ENCODE data around the gene PRDX2. TPM values are rescaled to one million over a fixed set of nuclear protein-coding genes. Genes with fewer than 3 reads are reported as not detected.

PRDX2 gene
- 109 and 161 TPM in 2 replicates for total RNA-seq

DNA sequence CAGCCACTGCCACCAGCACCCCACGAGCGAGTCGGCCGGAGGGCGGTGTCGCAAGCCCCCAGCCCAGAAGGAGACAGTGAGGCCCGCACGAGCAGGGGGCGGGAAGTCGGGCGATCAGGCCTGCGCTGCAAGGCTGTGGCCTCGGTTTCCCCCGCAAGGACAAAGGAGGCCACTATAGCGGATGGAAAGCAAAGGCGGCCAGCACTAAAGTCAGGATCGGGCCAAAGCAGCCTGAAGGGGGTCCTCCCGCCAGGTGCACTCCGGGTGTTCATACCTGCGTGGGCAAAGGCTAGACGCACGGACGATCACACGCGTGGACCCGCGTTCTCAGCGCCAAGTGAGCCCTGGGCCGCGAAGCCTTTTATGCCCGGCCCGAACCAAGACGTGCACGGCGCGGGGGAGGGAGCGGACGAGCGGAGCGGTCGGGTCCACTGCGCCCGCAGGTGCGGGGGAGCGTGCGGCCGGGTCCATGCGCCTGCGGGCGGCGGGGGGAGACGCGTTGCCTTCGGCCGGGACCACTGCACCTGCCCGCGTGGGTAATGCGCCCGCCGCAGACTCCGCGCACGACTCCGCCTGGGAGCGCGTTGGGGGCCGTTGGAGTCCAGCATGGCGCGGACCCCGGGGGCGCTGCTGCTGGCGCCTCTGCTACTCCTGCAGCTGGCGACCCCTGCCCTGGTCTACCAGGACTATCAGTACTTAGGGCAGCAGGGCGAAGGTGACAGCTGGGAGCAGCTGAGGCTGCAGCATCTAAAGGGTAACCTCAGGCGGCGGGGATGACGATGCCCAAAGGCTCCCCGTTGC, at the start of gene PRDX2, which contains the start of gene THSD8:
Gene PRDX2 (minus strand): TSS at position 335 of the 801 bp plus-strand sequence. CDS start 539 bp downstream, outside the sequence.
Gene THSD8 (plus strand): TSS at position 604 of the 801 bp plus-strand sequence. CDS start 3 bp downstream, at position 607.

DNA sequence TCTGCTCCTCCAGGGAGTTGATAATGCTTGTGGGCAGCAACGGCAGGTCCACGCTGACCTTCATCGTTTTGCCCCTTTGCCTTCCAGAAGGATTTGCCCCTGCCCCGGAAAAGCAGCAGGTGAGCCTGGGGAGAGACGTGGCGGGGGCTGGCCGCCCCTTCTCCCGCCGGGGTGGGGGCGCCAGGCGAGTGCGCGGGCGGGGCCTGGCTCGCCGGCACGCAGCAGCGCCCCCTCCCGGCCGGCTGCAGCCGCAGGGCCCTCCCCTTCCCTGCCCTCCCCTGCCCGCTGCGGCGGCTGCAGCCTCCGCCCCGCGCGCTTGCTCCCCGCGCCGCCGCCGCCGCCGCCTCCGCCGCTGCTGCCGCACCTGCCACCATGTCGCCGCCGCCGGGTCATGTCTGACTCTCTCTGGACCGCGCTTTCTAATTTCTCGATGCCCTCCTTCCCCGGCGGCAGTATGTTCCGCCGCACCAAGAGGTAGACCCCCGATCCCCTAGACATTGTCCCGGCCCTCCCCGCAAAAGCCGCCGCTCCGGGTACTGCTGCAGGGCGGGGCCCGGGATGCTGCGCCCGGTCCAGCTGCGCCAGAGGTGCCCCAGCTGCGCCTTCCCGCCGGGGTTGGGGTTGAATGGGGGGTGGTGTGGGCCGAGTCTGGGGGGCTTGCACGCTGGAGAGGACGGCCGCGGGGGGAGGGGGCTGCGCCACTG, 36.7 kb upstream of the PRDX2 start, which contains the start of gene MAST1:
Gene MAST1 (plus strand): TSS at position 334 of the 704 bp plus-strand sequence. CDS start 58 bp downstream, at position 392.

DNA sequence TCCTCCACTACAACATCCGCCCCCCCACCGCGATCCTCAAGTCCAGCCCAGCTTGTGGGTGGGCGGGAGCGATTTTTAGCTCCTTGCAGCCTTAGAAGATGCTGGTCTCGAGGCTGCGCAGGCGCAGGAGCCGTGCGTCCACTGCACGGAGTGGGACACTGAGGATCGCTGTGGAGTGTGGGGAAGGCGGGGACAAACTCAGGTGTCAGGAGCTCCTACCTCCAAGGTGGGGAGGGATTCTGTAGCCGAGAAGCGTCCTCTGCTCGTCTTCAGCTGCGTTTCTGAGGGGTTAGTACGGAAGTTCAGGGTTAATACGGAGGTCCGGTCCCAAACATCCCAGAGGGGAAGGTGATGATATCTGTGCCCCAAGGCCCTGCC, 33.0 kb upstream of the PRDX2 start, which contains the start of gene RTBDN:
Gene RTBDN (minus strand): TSS at position 14 of the 378 bp plus-strand sequence. CDS start 4,600 bp downstream, outside the sequence.

DNA sequence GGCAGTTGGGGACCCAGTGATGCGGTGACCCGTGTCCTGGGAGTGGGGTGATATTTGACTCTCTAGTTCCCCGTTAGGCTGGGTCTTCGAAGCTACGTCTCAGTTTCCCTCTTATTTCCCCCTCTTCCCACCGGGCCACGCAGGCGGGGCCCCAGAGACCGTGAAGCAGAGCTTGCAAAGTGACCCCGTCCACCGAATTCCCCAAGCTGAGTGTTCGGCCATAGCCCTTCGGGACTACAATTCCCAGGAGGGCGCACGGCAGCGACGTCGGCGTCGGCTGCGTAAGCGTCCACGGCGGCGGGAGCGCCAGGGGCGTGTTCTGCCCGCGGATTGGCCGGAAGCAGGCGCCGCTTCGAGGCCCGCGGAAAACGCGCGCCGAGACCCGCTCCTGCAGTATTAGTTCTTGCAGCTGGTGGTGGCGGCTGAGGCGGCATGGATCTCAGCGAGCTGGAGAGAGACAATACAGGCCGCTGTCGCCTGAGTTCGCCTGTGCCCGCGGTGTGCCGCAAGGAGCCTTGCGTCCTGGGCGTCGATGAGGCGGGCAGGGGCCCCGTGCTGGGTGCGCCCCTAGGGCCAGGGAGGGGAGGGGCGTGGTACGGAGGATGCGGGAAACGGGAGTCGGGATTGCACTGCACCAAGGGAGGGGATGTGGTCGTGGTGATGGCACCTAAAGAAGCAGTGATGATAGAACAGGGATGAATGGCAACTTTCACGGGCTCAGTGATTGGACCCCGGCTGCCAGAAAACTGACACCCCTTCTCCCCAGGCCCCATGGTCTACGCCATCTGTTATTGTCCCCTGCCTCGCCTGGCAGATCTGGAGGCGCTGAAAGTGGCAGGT, 4.9 kb upstream of the PRDX2 start, which contains the start of gene RNASEH2A:
Gene RNASEH2A (plus strand): TSS at position 343 of the 840 bp plus-strand sequence. CDS start 90 bp downstream, at position 433.

DNA sequence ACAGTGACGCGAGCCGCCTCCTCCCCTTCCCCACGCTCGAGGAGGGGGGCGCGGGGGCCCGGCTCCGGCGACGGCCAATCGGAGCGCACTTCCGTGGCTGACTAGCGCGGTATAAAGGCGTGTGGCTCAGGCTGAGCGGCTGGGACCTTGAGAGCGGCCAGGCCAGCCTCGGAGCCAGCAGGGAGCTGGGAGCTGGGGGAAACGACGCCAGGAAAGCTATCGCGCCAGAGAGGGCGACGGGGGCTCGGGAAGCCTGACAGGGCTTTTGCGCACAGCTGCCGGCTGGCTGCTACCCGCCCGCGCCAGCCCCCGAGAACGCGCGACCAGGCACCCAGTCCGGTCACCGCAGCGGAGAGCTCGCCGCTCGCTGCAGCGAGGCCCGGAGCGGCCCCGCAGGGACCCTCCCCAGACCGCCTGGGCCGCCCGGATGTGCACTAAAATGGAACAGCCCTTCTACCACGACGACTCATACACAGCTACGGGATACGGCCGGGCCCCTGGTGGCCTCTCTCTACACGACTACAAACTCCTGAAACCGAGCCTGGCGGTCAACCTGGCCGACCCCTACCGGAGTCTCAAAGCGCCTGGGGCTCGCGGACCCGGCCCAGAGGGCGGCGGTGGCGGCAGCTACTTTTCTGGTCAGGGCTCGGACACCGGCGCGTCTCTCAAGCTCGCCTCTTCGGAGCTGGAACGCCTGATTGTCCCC, 10.1 kb downstream of the PRDX2 start, which contains the start of gene JUNB:
Gene JUNB (plus strand): TSS at position 142 of the 706 bp plus-strand sequence. CDS start 286 bp downstream, at position 428.

DNA sequence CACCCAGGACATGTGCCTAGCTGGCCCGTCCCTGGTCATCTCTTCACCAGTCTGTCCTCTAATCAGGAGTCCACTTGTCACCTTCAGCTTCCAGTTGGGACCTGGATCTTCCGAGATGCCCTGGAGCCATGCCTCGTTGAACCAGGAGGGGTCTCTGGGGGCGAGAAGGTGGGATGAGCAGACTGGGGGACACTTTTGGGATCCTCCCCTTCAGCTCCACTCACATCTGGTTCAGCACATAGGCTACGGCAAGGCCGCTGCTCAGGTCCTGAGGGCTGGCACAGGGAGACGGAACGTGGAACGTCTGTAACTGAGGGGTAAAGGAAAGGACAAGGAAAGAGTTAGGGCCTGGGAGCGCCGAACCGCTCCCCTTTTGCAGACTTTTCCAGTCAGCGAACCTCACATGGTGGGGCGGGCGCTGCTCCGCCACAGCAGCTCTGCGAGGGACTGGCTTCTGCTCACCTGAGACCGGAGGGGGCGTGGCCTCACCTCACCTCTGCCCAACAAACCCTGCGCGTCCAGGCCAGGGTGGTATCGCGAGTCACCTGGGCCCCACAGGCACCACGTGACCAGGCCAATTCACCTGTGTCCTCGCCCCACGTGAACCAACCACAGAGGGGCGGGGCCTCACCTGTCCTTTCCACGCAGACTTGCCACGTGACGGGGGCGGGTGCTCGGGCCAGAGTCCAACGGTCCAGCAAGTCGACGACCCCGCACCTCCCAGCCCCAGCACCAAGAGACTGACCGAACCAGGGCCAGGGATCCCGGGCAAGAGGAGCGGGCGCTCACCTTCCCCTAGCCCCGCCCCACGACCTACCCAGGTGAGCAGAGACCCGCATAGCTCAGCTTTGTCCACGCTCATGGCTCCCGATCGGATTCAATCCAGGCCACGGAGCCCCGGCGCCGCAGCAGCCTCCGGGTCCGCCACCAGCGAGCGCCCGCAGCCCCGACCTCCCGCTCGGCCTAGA, 26.7 kb downstream of the PRDX2 start, which contains the start of gene HOOK2:
Gene HOOK2 (minus strand): TSS at position 965 of the 968 bp plus-strand sequence. CDS start 103 bp downstream, at position 862.

DNA sequence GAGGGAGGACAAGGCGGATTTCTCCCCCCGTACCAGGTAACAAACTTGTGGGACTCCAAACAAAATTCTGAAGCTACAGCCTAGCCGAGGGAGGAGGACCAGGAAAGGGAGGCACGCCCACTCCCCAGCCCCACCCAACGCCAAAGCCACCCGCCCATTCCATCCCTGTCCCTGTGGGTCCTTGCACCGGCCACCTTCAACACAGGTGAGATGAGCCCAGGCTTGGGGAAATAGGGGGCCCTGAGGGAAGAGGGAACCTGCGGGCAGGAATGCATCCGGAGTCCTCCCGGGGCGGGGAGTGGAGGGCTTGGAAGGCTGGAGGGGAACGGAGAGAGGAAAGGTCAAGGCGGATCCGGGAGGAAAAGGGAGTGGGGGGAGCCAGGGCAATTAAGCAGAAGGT, 50.0 kb downstream of the PRDX2 start, which contains the start of gene BEST2:
Gene BEST2 (plus strand): TSS at position 157 of the 400 bp plus-strand sequence. CDS start 802 bp downstream, outside the sequence.

Other genes with a start within 250 kb of the PRDX2 start
- gene ZNF490, start 191.0 kb downstream of the PRDX2 start, total RNA-seq: 7.2 and 13.3 TPM in 2 replicates
- gene ZNF791, start 190.9 kb downstream of the PRDX2 start, total RNA-seq: 12.3 and 20.9 TPM in 2 replicates
- gene MAN2B1, start 135.1 kb downstream of the PRDX2 start, total RNA-seq: 32.5 and 54.8 TPM in 2 replicates
- gene WDR83, start 135.0 kb downstream of the PRDX2 start, total RNA-seq: 8.7 and 11.6 TPM in 2 replicates
- gene DHPS, start 119.9 kb downstream of the PRDX2 start, total RNA-seq: 51.0 and 52.3 TPM in 2 replicates
- not detected in 2 replicates for gene GNG14, start 113.8 kb downstream of the PRDX2 start, total RNA-seq
- gene FBXW9, start 105.2 kb downstream of the PRDX2 start, total RNA-seq: 5.5 and 6.9 TPM in 2 replicates
- 30.1 and 69.1 TPM in 2 replicates for gene TNPO2, start 77.9 kb downstream of the PRDX2 start, total RNA-seq
- gene TRIR, start 67.1 kb downstream of the PRDX2 start, total RNA-seq: 101 and 152 TPM in 2 replicates
- 59.7 and 79.6 TPM in 2 replicates for gene GET3, start 64.3 kb downstream of the PRDX2 start, total RNA-seq
- not detected in 2 replicates for gene BEST2, start 50.0 kb downstream of the PRDX2 start, total RNA-seq
- 43.1 and 73.5 TPM in 2 replicates for gene HOOK2, start 26.2 kb downstream of the PRDX2 start, total RNA-seq
- gene JUNB, start 10.3 kb downstream of the PRDX2 start, total RNA-seq: 266 and 285 TPM in 2 replicates
- 0.28 TPM in 1 of 2 replicates, not detected in the other for gene THSD8, start 269 bp upstream of the PRDX2 start, total RNA-seq
- 7.2 and 13.3 TPM in 2 replicates for gene RNASEH2A, start 4.8 kb upstream of the PRDX2 start, total RNA-seq
- gene RTBDN, start 32.8 kb upstream of the PRDX2 start, total RNA-seq: not detected in 2 replicates
- gene MAST1, start 36.7 kb upstream of the PRDX2 start, total RNA-seq: under 0.01 and 0.28 TPM in 2 replicates
- gene DNASE2, start 79.6 kb upstream of the PRDX2 start, total RNA-seq: 29.5 and 40.3 TPM in 2 replicates
- under 0.01 TPM in 1 of 2 replicates, not detected in the other for gene KLF1, start 85.4 kb upstream of the PRDX2 start, total RNA-seq
- 18.0 and 24.6 TPM in 2 replicates for gene GCDH, start 89.4 kb upstream of the PRDX2 start, total RNA-seq
- gene SYCE2, start 117.5 kb upstream of the PRDX2 start, total RNA-seq: not detected in 2 replicates
- 82.7 and 88.3 TPM in 2 replicates for gene FARSA, start 131.9 kb upstream of the PRDX2 start, total RNA-seq
- gene CALR, start 136.8 kb upstream of the PRDX2 start, total RNA-seq: 637 and 1,452 TPM in 2 replicates
- 106 and 132 TPM in 2 replicates for gene RAD23A, start 144.1 kb upstream of the PRDX2 start, total RNA-seq
- gene GADD45GIP1, start 155.4 kb upstream of the PRDX2 start, total RNA-seq: 15.8 and 24.6 TPM in 2 replicates
- gene DAND5, start 167.8 kb upstream of the PRDX2 start, total RNA-seq: 0.07 TPM in 1 of 2 replicates, not detected in the other
- gene NFIX, start 193.7 kb upstream of the PRDX2 start, total RNA-seq: 4.1 and 31.2 TPM in 2 replicates